Heart right ventricle (tissue), 16 donors: Measurements from ENCODE around the gene TUB. TPM values are rescaled to one million over a fixed set of nuclear protein-coding genes. Genes with fewer than 3 reads are reported as not detected.

Source experiments
- ATAC-seq, 8 donors: fragments of 200-7000 bp; cut with Tn5 transposase; one replicate each; pipeline ENCODE4 v1.9.1; 2020; ENCODE audit warnings: mild to moderate bottlenecking in 8 of 8, moderate library complexity in 8 of 8, moderate number of reproducible peaks in 1 of 8
- DNase-seq, 2 donors: peaks; one replicate each; pipeline ENCODE4 v3.0.0-alpha.2; 2020
- H3K27ac ChIP-seq, 10 donors: fragments of 200-600 bp; sonication (generic) in 2 of 10; one replicate each; pipeline versions ENCODE4 v1.5.0 to v1.8.0; 2020 to 2022; ENCODE audit warnings: mild to moderate bottlenecking in 3 of 10
- H3K27me3 ChIP-seq, 7 donors: fragments of 200-600 bp; one replicate each; pipeline ENCODE4 v1.8.0; 2021 to 2022; ENCODE audit warnings: mild to moderate bottlenecking in 2 of 7
- H3K36me3 ChIP-seq, 9 donors: fragments of 200-600 bp; sonication (generic) in 1 of 9; one replicate each; pipeline versions ENCODE4 v1.5.0 to v1.8.0; 2020 to 2022; ENCODE audit warnings: mild to moderate bottlenecking in 2 of 9
- H3K4me1 ChIP-seq, 9 donors: fragments of 200-600 bp; sonication (generic) in 1 of 9; one replicate each; pipeline versions ENCODE4 v1.5.0 to v1.8.0; 2020 to 2022; ENCODE audit warnings: mild to moderate bottlenecking in 4 of 9
- H3K4me3 ChIP-seq, 10 donors: fragments of 200-600 bp; sonication (generic) in 2 of 10; one replicate each; pipeline versions ENCODE4 v1.5.0 to v1.8.0; 2020 to 2022; ENCODE audit warnings: mild to moderate bottlenecking in 7 of 10, moderate library complexity in 2 of 10
- H3K9me3 ChIP-seq, 11 donors: fragments of 200-600 bp in 10 of 11; sonication (generic) in 2 of 11; one replicate each; pipeline versions ENCODE4 v1.5.0 to v1.8.0; 2013 to 2022; ENCODE audit warnings: mild to moderate bottlenecking in 2 of 11, control low read depth in 1 of 11, moderate library complexity in 1 of 11
- CTCF ChIP-seq, 9 donors: fragments of 200-600 bp; sonication (generic) in 2 of 9; IDR thresholded peaks; one replicate each; pipeline versions ENCODE4 v1.5.0 to v1.8.0; 2021 to 2022; ENCODE audit warnings: antibody characterized with exemption in 9 of 9, mild to moderate bottlenecking in 5 of 9, moderate library complexity in 1 of 9
- WGBS, 2 donors: extraction: QIAGEN DNeasy Blood & Tissue Kit; methylation state at CpG; one replicate each; pipeline ENCODE4 v1.1.7; 2013; ENCODE audit warnings: inconsistent platforms in 1 of 2; 5-methylcytosine and 5-hydroxymethylcytosine counted together
- intact Hi-C, 10 donors: fragments of 100-400 bp; cut with DNase I; formaldehyde crosslinking; loops; one replicate each; pipeline versions ENCODE4 v1.11.1 to v1.14.2; 2022
- polyA plus RNA-seq, 2 donors: library from polyadenylated mRNA; stranded (reverse); fragments of 200-250 nt; gene quantifications; one replicate each; pipeline ENCODE4 v1.2.3, GENCODE V29; 2013
- total RNA-seq, 10 donors: library from RNA; stranded (reverse); fragmentation: NEBNext Ultra II Directional in 3 of 10; extraction: Animal tissue kit (Norgen Biotek cat#: 25700) in 3 of 10; gene quantifications; one replicate each; pipeline versions ENCODE4 v1.2.1 to v1.2.4, GENCODE V29; 2021 to 2023
- donor health status: Arrhythmogenic right ventricular cardiomyopathy.
- donor health status: ischemic (EF 13 %, LVEDD 7.1; RV severe dilation, severe dysfunction).
- donor health status: healthy with polysubstance abuse.
- donor health status: DM: no; HTN: yes; CAD: no.
- donor health status: DM: no; HTN: no; CAD: no.
- donor health status: ischemic (EF 25% LVEDD 6.9; RV normal size, moderate dysfunction).
- donor health status: ischemic (EF 25% LVEDD 5.7; RV mildly dilated, moderate dysfunction).
- donor health status: healthy.
- donor health status: DM: yes; HTN: yes; CAD: no.
- donor health status: Ischemic cardiomyopathy.
- donor health status: ischemic (EF 35%, LVEDD 5.7; RV mildly dilated, moderate dysfunction).
- donor health status: nonischemic (EF 11% LVEDD 7.7; RV severe dilation, severe dysfunction).
- donor health status: DM: yes; HTN: yes; CAD: no.
- donor health status: PGD.
- donor health status: ischemic (EF 29% LVEDD 5.4; RV normal size, mild dysfunction).
- donor health status: nonischemic (EF 23%, LVEDD 6.1; RV moderate dilation, normal function).

Gene TUB
- total and polyA plus RNA-seq, 12 donors, result 2.4 to 28.2 (median 18.9) TPM

GRCh38 chr11:8040921-8041285 is 40.1 kb upstream of the TUB start:
- DNase-seq (no peak), ATAC-seq (no peak)
- Histone ChIP-seq H3K27me3 (no peaks in the 10 kb centered on the region), H3K36me3 (no peaks in the 10 kb centered on the region), H3K4me1 (peaks cover 0 to 6% (median 3%) of the 10 kb centered on the region in 9 donors), H3K27ac (no peak overlapping the region), H3K4me3 (no peak overlapping the region), H3K9me3 (no peaks in the 10 kb centered on the region)
- no peak for TF ChIP-seq CTCF (IDR thresholded peaks at IDR 0.05)
- intact Hi-C loops, result no loop called here
- WGBS, 2 donors, result 80 to 82% methylated on average over 2 of the region's 2 CpGs

- Histone ChIP-seq H3K9me3 (no peaks in the 10 kb centered on the region), H3K27ac (no peak overlapping the region), H3K36me3 (no peaks in the 10 kb centered on the region), H3K4me1 (no peaks in the 10 kb centered on the region), H3K27me3 (no peaks in the 10 kb centered on the region), H3K4me3 (no peak overlapping the region)
- intact Hi-C loops, result no loop called here
- DNase-seq (no peak), ATAC-seq (no peak)
- WGBS, 2 donors, result 91 to 92% methylated on average over 4 of the region's 4 CpGs
- no peak for TF ChIP-seq CTCF (IDR thresholded peaks at IDR 0.05)
Observed at GRCh38 chr11:8041576-8041975, 39.4 kb upstream of the TUB start.

- no peak for TF ChIP-seq CTCF (IDR thresholded peaks at IDR 0.05)
- intact Hi-C loops, result no loop called here
- Histone ChIP-seq H3K4me1 (no peaks in the 10 kb centered on the region), H3K27me3 (no peaks in the 10 kb centered on the region), H3K36me3 (no peaks in the 10 kb centered on the region), H3K4me3 (no peak overlapping the region), H3K9me3 (no peaks in the 10 kb centered on the region), H3K27ac (no peak overlapping the region)
- DNase-seq (no peak), ATAC-seq (no peak)
- 64 to 73% methylated on average over 2 of the region's 2 CpGs for WGBS, 2 donors
Observed at GRCh38 chr11:8043756-8044155, 37.3 kb upstream of the TUB start.

GRCh38 chr11:8045839-8046238 is 35.2 kb upstream of the TUB start:
- Histone ChIP-seq H3K36me3 (no peaks in the 10 kb centered on the region), H3K27me3 (no peaks in the 10 kb centered on the region), H3K9me3 (no peaks in the 10 kb centered on the region), H3K27ac (no peak overlapping the region), H3K4me3 (no peak overlapping the region), H3K4me1 (peaks cover 0 to 4% (median 0%) of the 10 kb centered on the region in 9 donors)
- no peak for ATAC-seq
- no peak for TF ChIP-seq CTCF (IDR thresholded peaks at IDR 0.05)
- 46 to 49% methylated on average over 4 of the region's 4 CpGs for WGBS, 2 donors
- intact Hi-C loops, result no loop called here
- no peak for DNase-seq

GRCh38 chr11:8047382-8047781 is 33.6 kb upstream of the TUB start:
- no peaks in the 10 kb centered on the region for H3K36me3 ChIP-seq
- ATAC-seq, result no peak
- no peak overlapping the region for H3K27ac ChIP-seq
- TF ChIP-seq CTCF (IDR thresholded peaks at IDR 0.05), result no peak
- H3K27me3 ChIP-seq, result no peaks in the 10 kb centered on the region
- no peak overlapping the region for H3K4me3 ChIP-seq
- no peak for DNase-seq
- peaks cover 0 to 4% (median 0%) of the 10 kb centered on the region in 9 donors for H3K4me1 ChIP-seq
- WGBS, 2 donors, result 80 to 94% methylated on average over 3 of the region's 3 CpGs
- intact Hi-C loops, result no loop called here
- no peaks in the 10 kb centered on the region for H3K9me3 ChIP-seq
